Measurements from ENCODE around the gene BICC1.
"Not testable (repeated sequence)": the region's sequence is repeated elsewhere in the genome, so short reads cannot be mapped to it uniquely, and the experiment has no call there.

Gene BICC1

GRCh38 chr10:58844680-58845079 is 332.0 kb downstream of the BICC1 start:
- DNase-seq (ENCODE audit: low spot score), result no peak
- no peak for FAIRE-seq

- no peak for DNase-seq (ENCODE audit: low spot score)
- no peak for FAIRE-seq
Observed at GRCh38 chr10:58846856-58847255, 334.2 kb downstream of the BICC1 start.

DNA sequence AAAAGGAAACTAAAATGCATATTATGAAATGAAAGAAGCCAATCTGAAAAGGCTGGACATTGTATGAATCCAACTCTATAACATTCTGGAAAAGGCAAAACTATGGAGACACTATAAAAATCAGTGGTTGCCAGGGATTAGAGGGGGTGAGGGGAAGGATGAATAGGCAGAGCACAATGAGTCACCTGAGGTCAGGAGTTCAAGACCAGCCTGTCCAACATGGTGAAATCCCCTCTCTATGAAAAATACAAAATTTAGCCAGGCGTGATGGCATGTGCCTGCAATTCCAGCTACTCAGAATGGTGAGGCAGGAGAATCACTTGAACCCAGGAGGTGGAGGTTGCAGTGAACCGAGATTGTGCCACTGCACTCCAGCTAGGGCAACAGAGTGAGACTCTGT is 338.9 kb downstream of the BICC1 start:
- DNase-seq (ENCODE audit: low spot score), result peak; percentile 80

GRCh38 chr10:58853668-58854067 is 341.0 kb downstream of the BICC1 start:
- DNase-seq (ENCODE audit: low spot score), result no peak
- FAIRE-seq, result no peak

More for the DNA sequence above, 338.9 kb downstream of the BICC1 start:
- FAIRE-seq, result peak; percentile 77

DNA sequence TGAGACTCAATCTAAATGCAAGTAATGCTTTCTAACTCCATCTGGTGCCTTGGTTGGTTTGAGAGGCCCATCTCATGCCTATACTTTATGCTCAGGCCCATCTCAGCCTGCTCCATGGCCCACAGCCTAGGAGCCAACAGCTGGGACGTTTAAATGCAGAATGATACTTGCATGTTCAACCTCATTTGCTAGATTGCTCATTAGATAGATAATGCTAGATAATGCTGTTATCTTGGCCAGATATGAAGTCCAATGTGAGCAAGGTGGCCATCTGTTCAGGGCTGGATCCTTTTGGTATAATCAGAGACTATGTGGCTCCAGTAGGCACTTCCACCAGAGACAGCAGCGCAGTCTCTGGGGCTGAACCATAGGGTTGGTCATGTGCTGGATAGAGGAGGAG is 342.1 kb downstream of the BICC1 start:
- DNase-seq (ENCODE audit: low spot score) (no peak), FAIRE-seq (no peak)

GRCh38 chr10:58856508-58857240 is 344.0 kb downstream of the BICC1 start:
- DNase-seq (ENCODE audit: low spot score) (peak; percentile 99), FAIRE-seq (peak; percentile 98)

DNA sequence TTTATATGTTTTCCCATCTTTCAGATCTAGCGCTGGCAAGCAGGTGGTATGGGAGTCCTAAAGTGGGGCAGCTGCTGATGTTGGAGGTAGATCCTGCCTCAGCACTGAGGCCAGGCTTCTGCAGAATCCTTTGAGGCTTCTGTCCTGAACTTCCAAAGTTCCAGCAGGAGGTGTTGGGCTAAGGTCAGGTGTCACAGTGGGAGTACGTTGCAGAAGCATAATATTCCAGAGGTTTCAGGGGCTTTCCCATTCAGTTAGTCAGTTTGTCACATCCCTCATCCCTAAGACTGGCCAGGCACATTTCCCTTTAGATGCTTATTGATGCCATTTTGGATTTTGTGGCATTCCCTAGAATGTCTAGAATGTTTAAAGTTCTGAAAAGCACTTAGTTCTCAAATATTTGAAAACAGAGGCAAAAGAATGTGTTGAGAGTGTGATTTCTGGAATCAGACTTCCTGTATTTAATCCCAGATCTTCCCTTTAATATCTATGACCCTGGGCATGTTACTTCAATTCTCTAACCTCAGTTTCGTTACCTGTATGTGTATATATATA is 344.7 kb downstream of the BICC1 start:
- FAIRE-seq (peak; percentile 31), DNase-seq (ENCODE audit: low spot score) (peak; percentile 68)

GRCh38 chr10:58858123-58858522 is 345.5 kb downstream of the BICC1 start:
- FAIRE-seq; DNase-seq (ENCODE audit: low spot score): not testable (repeated sequence)

DNA sequence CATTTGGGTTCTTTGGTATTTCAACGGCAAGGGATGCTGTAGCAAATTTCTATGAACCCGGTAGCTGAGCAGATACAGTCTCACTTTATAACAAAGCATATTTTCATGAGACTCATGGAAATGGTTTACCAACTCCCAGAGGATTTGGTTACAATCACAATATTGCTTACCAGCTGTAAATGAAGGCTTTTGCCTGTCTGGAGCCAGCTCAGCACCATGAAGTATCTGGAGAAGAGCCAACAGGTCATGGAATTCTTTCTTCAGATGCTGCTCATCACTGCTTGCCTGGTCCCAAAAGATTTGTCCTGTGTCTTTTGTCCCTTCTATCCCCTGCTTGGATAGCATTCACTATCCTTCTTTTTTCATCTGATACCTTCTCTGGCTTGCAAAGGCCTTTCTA is 346.9 kb downstream of the BICC1 start:
- FAIRE-seq (no peak), DNase-seq (ENCODE audit: low spot score) (no peak)

DNA sequence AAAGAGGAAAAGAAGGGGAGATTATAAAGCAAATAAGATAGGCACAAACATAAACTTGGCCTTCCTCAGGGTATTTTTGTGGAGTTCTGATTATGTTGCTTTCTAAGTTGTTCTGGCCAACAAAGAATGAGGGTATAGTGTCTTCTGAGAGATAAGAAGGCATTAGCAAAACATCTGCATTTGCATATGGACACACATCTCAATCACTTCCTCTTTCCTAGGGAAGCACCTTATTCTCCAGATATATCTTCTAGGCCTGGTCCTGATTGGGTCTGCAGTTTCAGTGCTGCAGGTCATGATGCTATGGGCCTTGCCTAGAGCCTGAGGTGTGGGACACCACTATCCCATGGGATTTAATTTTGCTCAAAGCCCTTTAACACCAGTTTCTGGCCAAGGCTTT is 355.0 kb downstream of the BICC1 start:
- DNase-seq (ENCODE audit: low spot score) (no peak), FAIRE-seq (no peak)

DNA sequence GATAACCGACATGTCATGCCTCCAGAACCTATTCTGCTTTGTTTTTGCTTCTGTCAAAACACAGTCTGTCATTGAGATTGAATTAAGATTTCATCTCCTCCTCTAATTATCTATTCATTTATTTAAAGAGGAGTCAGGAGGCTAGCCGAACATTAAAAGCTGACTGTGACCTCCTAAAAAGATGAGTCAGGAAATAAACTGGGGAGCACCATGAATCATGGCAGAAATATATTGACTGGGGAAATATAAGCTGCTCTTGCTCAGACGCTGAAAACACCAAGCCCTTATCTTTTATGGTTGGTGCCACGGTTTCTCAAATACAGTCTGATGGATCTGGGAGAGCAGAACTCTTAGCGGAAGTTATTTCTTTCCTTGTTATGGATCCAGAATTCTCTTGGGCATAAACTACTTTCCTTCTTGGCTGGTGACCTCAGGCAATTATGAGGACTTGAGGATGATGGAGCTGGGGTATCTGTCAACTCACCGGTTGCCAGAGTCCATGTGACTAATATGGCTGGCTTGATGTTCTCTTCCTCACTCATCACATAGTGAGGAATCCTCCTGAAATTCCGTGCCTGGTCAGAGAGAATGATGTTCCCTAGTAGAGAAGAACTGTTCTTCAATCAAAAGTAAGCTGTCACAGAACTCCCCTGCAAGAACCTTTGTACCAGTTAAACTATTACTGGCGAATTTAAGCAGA is 356.2 kb downstream of the BICC1 start:
- no peak for FAIRE-seq

GRCh38 chr10:58870070-58870469 is 357.4 kb downstream of the BICC1 start:
- FAIRE-seq (no peak), DNase-seq (ENCODE audit: low spot score) (no peak)

More for the DNA sequence above, 356.2 kb downstream of the BICC1 start:
- no peak for DNase-seq (ENCODE audit: low spot score)

- FAIRE-seq, result no peak
- no peak for DNase-seq (ENCODE audit: low spot score)
Observed at GRCh38 chr10:58873161-58873560, 360.5 kb downstream of the BICC1 start.

Measured in RCC 7860 (cell line).